ENCODE data around the gene SLC17A2. TPM values are rescaled to one million over a fixed set of nuclear protein-coding genes. Genes with fewer than 3 reads are reported as not detected.
A peak's percentile ranks its signal among the peaks of the same experiment; 100 is the strongest.

The SLC17A2 gene
- total and polyA plus RNA-seq, 2 of the 13 experiments (the other 11 are each of a cell fraction or from before 2014, with no cell fraction given), result 11.2 to 32.4 TPM

- TF ChIP-seq AHDC1 (CRISPR knock-in tag; IDR thresholded peaks at IDR 0.05; ENCODE audit: borderline replicate concordance) (peak; percentile 32; the same call in 1 of the 2 replicates), ZBED4 (CRISPR knock-in tag; IDR thresholded peaks at IDR 0.05; ENCODE audit: borderline replicate concordance) (no peak), TSC22D2 (CRISPR knock-in tag; IDR thresholded peaks at IDR 0.05; ENCODE audit: borderline replicate concordance) (no peak), THYN1 (CRISPR knock-in tag; IDR thresholded peaks at IDR 0.05; ENCODE audit: borderline replicate concordance, low read depth) (no peak), JUN (CRISPR knock-in tag; IDR thresholded peaks at IDR 0.05) (no peak), ZNF354B (CRISPR knock-in tag; IDR thresholded peaks at IDR 0.05) (no peak), HMG20A (CRISPR knock-in tag; IDR thresholded peaks at IDR 0.05; ENCODE audit: borderline replicate concordance) (no peak), ZBTB43 (CRISPR knock-in tag; conservative IDR thresholded peaks at IDR 0.05) (no peak), ZNF253 (CRISPR knock-in tag; IDR thresholded peaks at IDR 0.05; ENCODE audit: borderline replicate concordance) (no peak), ZNF790 (CRISPR knock-in tag; IDR thresholded peaks at IDR 0.05; ENCODE audit: borderline replicate concordance) (no peak), HOXD1 (CRISPR knock-in tag; IDR thresholded peaks at IDR 0.05) (no peak), NCOA1 (CRISPR knock-in tag; IDR thresholded peaks at IDR 0.05) (no peak), EHMT2 (IDR thresholded peaks at IDR 0.05; ENCODE audit: borderline replicate concordance, low read depth, low read length) (no peak), ZBTB26 (CRISPR knock-in tag; IDR thresholded peaks at IDR 0.05; ENCODE audit: borderline replicate concordance) (no peak), JDP2 (CRISPR knock-in tag; IDR thresholded peaks at IDR 0.05; ENCODE audit: borderline replicate concordance) (no peak), PHF8 (CRISPR knock-in tag; IDR thresholded peaks at IDR 0.05) (peak; percentile 74)
These were observed 31.9 kb upstream of the SLC17A2 start, which contains the start of gene TRIM38 (continued) for GRCh38 chr6:25962149-25963127.
